Duodenal mucosa (tissue), 2 donors: ENCODE data around the gene TIMP3.

Source experiments
- H3K27ac ChIP-seq: one replicate; pipeline ENCODE4 v1.7.0; 2013; ENCODE audit warnings: low read depth, low read length
- H3K27me3 ChIP-seq, 2 donors: one replicate each; pipeline ENCODE4 v1.7.0; 2013; ENCODE audit warnings: low read length in 2 of 2, control low read depth in 1 of 2; ENCODE audit not compliant: insufficient read depth in 2 of 2, control insufficient read depth in 1 of 2
- H3K36me3 ChIP-seq, 2 donors: one replicate each; pipeline ENCODE4 v1.7.0; 2013; ENCODE audit warnings: low read length in 2 of 2, control low read depth in 1 of 2; ENCODE audit not compliant: insufficient read depth in 2 of 2, control insufficient read depth in 1 of 2
- H3K4me1 ChIP-seq, 2 donors: one replicate each; pipeline ENCODE4 v1.7.0; 2013; ENCODE audit warnings: low read length in 2 of 2, control low read depth in 1 of 2; ENCODE audit not compliant: insufficient read depth in 2 of 2, control insufficient read depth in 1 of 2
- H3K4me3 ChIP-seq, 2 donors: one replicate each; pipeline ENCODE4 v1.7.0; 2013; ENCODE audit warnings: low read length in 2 of 2, low read depth in 1 of 2
- H3K9ac ChIP-seq, 2 donors: one replicate each; pipeline ENCODE4 v1.7.0; 2013; ENCODE audit warnings: low read length in 2 of 2, low read depth in 1 of 2
- H3K9me3 ChIP-seq, 2 donors: one replicate each; pipeline ENCODE4 v1.7.0; 2013; ENCODE audit warnings: low read length in 2 of 2, control low read depth in 1 of 2; ENCODE audit not compliant: control insufficient read depth in 1 of 2

TIMP3 gene

DNA sequence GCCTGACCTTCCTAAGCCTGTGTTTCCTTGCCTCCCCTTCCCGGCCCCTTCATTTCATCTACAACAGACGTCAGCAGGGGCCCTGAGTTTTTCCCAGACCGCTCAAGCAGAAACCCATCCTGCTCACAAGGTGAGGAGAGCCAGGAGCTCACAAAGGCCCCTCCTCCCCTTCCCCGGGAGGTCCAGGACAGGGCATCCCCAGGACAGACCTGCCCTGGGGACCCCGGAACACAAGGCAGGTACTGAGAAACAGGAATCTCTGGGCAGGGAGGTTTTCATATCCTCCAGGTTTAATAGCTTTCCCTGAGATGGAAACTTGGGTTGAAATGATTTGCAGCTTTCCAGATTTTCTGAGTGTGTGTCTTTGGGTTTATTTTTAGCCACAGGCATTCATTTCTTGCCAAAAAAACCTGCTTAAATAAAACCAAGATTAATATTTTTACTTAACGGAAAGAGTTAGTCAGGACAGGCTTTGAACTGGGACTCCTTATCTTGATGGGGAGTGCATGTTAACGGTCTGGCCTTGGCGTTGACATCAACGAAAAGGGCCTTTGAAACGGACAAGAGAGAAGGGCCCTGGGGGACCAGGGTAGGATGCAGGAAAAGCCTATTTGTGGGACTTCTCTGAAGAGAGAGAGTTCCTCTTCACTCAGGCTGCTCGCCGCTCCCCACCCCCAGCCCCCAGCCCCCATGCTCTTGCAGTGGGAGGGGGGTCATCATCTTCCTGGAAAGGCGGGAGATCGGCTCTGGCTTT, 38.5 kb downstream of the TIMP3 start:
- H3K9ac ChIP-seq = no peak overlapping the region
- H3K27me3 ChIP-seq = peaks cover 0 to under 1% of the 10 kb centered on the region in 2 donors
- H3K9me3 ChIP-seq = no peaks in the 10 kb centered on the region
- peaks cover 0 to 3% of the 10 kb centered on the region in 2 donors for H3K4me1 ChIP-seq
- H3K36me3 ChIP-seq = no peaks in the 10 kb centered on the region
- no peak overlapping the region for H3K27ac ChIP-seq
- no peak overlapping the region for H3K4me3 ChIP-seq

DNA sequence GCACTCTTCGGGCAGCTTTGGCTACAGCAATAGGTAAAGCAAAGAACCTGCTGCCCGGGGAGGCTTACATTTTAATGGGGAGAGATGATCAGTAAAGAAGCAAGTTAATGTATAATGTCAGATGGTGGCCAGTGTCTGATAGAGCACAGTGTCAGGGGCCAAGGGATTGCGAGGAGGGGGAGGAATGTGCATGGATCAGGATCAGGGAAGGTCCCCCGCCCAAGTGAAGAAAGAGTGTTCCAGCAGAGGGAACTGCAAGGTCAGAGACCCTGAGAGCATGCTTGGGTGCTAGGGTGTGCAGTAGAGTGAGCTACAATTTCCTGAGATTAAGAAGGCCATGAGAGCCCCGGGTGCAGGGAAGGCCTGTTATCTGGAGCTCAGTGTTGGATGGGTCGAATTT, 39.7 kb downstream of the TIMP3 start:
- Histone ChIP-seq H3K4me1 (peaks cover 0 to 3% of the 10 kb centered on the region in 2 donors), H3K36me3 (no peaks in the 10 kb centered on the region), H3K27me3 (no peaks in the 10 kb centered on the region), H3K27ac (no peak overlapping the region), H3K9ac (no peak overlapping the region), H3K9me3 (no peaks in the 10 kb centered on the region), H3K4me3 (no peak overlapping the region)

DNA sequence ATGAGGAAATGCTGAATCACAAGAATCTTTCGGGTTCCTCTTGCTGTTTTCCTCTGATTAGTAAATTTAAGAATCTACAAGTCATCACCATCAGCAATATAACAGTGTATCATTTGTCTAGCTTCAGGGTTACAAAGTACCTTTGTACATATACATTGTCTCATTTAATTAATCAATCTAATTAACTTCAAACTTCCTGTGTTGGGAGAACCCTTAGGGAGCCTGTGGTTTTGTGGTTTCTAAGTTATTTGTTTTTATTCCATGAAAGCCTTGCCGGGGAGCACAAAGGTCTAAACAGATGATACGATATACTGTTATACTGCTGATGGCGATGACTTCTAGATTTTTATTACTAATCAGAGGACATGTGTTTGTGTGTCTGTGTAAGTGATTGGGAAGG, 41.0 kb downstream of the TIMP3 start:
- H3K27ac ChIP-seq = no peak overlapping the region
- H3K4me3 ChIP-seq = no peak overlapping the region
- no peaks in the 10 kb centered on the region for H3K36me3 ChIP-seq
- H3K4me1 ChIP-seq = no peaks in the 10 kb centered on the region
- no peaks in the 10 kb centered on the region for H3K27me3 ChIP-seq
- no peak overlapping the region for H3K9ac ChIP-seq
- H3K9me3 ChIP-seq = no peaks in the 10 kb centered on the region

DNA sequence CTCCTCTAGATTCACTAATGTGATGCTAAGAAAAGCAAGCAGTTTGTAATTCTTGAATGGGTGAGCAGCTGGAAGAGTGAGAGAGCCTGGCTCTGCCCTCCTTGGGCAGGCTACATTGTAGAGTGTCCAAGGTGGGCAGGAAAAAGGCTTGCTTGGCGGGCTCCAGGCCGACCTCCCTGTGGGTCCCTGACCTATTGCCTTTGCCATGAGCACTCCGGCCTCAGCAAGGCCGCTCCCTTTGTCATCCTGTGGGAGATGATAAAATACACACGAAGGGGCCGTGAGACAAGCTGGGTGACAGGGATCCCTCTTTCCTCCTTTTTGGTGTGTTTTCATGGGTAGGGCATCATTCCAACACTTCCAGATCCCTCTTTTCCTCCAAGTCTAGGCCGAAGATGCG, 41.8 kb downstream of the TIMP3 start:
- Histone ChIP-seq H3K27ac (no peak overlapping the region), H3K4me3 (no peak overlapping the region), H3K36me3 (no peaks in the 10 kb centered on the region), H3K4me1 (no peaks in the 10 kb centered on the region), H3K27me3 (no peaks in the 10 kb centered on the region), H3K9ac (no peak overlapping the region), H3K9me3 (no peaks in the 10 kb centered on the region)

DNA sequence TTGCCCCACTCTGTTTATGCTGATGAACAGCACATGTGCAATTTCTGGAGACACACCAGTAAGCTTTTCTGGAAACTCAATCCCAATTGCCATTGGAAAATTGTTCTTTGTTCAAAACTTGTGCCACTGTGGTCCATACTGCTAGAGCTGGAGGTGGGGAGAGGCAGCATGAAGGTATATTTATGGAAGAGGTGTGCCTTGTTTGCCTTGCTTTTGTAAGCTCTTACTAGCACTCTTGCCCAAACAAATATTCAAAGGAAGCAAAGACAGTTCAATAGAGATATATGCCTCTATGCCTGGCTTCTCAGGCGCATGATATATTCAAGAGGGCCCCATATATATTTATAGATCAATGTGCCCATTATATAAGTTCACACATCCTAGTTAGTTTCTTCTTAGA, 42.7 kb downstream of the TIMP3 start:
- Histone ChIP-seq H3K36me3 (no peaks in the 10 kb centered on the region), H3K4me1 (no peaks in the 10 kb centered on the region), H3K27me3 (no peaks in the 10 kb centered on the region), H3K9ac (no peak overlapping the region), H3K4me3 (no peak overlapping the region), H3K9me3 (no peaks in the 10 kb centered on the region), H3K27ac (no peak overlapping the region)

DNA sequence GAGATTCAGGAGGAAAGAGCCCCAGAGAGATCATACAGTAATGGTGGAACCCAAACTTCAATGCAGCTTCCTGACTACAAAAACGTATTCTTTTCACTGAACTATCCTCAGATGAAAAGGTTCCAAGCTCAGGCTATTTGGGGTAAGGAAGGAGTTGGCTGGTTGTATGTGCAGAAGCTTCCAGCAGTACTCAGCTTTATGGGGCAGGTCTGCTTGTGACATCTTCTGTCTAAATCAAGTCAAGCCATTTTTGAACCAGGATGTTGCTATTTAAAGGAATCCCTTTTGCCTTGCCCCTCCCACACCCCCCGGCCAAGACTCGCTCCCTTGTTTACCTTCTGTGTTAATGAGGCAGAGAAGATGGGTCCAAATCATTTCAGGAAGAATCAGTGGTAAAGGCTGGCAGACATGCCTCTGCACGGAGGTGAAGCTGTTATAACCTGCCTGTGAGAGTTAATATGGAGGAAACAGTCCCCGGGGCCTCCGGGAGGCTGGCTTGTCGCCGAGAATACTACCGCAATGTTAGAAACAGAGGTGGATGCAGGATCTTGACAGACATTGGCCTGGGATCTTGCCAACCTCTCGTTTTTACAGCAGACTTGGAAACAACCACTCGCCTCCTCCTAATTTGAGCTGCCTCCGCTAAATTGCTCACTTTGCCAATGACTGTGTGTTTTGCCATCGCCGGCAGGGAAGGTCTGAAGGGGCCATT, 45.4 kb downstream of the TIMP3 start:
- H3K9me3 ChIP-seq = no peaks in the 10 kb centered on the region

DNA sequence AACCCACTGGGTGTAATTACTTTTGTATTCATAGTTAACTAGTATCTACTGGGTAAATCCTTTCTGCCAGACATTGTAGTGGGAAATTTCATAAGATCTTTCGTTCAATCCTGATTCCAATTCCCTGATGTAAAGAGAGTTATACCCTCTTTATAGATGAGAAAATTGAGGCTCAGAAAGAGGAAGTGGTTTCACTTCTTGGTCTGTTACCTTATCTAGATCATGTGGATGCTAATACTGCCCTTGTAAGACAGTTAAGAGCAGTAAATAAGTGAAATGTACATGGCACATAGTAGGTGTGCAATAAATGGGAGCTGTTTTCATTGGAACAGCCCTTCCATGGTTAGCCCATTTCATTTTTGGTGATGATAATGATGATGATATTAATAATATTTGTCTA, 46.7 kb downstream of the TIMP3 start:
- H3K9ac ChIP-seq = no peak overlapping the region
- no peaks in the 10 kb centered on the region for H3K27me3 ChIP-seq
- H3K4me1 ChIP-seq = peaks cover 3 to 17% of the 10 kb centered on the region in 2 donors

More for the DNA sequence above, 45.4 kb downstream of the TIMP3 start:
- Histone ChIP-seq H3K27ac (no peak overlapping the region), H3K36me3 (no peaks in the 10 kb centered on the region), H3K4me3 (no peak overlapping the region), H3K27me3 (no peaks in the 10 kb centered on the region), H3K9ac (no peak overlapping the region), H3K4me1 (peaks cover 3 to 9% of the 10 kb centered on the region in 2 donors)

DNA sequence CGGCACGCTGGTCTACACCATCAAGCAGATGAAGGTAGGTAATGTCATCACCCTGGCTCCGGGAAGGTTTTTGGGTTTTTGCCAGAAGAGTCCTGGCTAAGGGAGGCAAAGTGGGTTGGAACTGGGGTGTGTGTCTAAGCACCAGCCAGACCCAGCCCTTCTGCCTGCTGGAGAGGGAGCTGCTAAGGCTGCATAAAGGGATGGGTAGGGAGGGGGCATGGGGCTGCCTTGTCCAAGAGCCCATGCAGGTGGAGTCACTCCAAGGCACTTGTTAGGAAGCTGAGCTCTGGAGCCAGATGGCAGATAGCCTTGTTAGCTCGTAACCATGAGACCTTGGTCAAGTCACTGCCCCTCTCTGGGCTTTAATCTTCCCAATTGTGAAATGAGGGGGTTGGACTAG, 48.0 kb downstream of the TIMP3 start:
- no peaks in the 10 kb centered on the region for H3K36me3 ChIP-seq
- H3K27me3 ChIP-seq = peaks cover 0 to 3% of the 10 kb centered on the region in 2 donors
- H3K4me1 ChIP-seq = peaks cover 3 to 17% of the 10 kb centered on the region in 2 donors
- no peak overlapping the region for H3K27ac ChIP-seq
- no peak overlapping the region for H3K9ac ChIP-seq
- no peak overlapping the region for H3K4me3 ChIP-seq
- no peaks in the 10 kb centered on the region for H3K9me3 ChIP-seq

More for the DNA sequence above, 46.7 kb downstream of the TIMP3 start:
- H3K4me3 ChIP-seq = no peak overlapping the region
- H3K27ac ChIP-seq = no peak overlapping the region
- H3K36me3 ChIP-seq = no peaks in the 10 kb centered on the region
- H3K9me3 ChIP-seq = no peaks in the 10 kb centered on the region

DNA sequence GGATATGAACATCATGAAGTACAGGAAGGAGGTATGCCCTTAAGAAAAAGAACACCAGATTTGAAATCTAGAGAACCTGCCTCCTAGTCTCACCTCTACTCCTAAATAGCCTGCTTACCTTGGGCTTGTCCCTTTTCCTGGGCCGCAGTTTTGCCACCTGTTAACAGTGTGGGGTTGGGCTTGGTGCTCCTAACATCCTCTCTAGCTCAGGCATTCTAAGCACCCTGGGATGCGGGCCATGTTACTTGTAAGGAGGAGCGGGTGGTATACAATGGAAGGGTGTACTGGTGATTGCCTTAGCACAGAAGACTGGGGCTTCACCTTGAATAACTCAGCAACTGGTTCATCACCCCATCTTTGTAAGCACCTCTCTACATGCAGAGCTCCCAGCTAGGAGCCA, 48.7 kb downstream of the TIMP3 start:
- Histone ChIP-seq H3K9me3 (no peaks in the 10 kb centered on the region), H3K27ac (no peak overlapping the region), H3K4me3 (no peak overlapping the region), H3K4me1 (peaks cover 3 to 17% of the 10 kb centered on the region in 2 donors), H3K27me3 (peaks cover 0 to 3% of the 10 kb centered on the region in 2 donors), H3K36me3 (no peaks in the 10 kb centered on the region), H3K9ac (no peak overlapping the region)
